IPS-20b (cell line): ENCODE data around the gene PYROXD2.
"Not testable (repeated sequence)": the region's sequence is repeated elsewhere in the genome, so short reads cannot be mapped to it uniquely, and the experiment has no call there.

Experiments used
- H3K27ac ChIP-seq: one replicate; pipeline ENCODE4 v1.5.1; 2013; ENCODE audit warnings: low read length
- H3K27me3 ChIP-seq: 2 replicates; pipeline ENCODE4 v1.6.1; 2013; ENCODE audit warnings: mild to moderate bottlenecking, low read length, inconsistent platforms; ENCODE audit not compliant: insufficient read depth
- H3K36me3 ChIP-seq: 2 replicates; pipeline ENCODE4 v1.6.1; 2013; ENCODE audit warnings: low read depth, mild to moderate bottlenecking, inconsistent platforms, low read length, moderate library complexity; ENCODE audit not compliant: insufficient read depth
- H3K4me1 ChIP-seq: 2 replicates; pipeline ENCODE4 v1.6.1; 2013; ENCODE audit warnings: mild to moderate bottlenecking, control low read depth, inconsistent platforms, low read length, moderate library complexity; ENCODE audit not compliant: insufficient read depth
- H3K4me3 ChIP-seq: 2 replicates; pipeline ENCODE4 v1.5.1; 2013; ENCODE audit warnings: mild to moderate bottlenecking, low read length, inconsistent platforms
- H3K9ac ChIP-seq: 2 replicates; pipeline ENCODE4 v1.6.1; 2013; ENCODE audit warnings: low read depth, mild to moderate bottlenecking, inconsistent platforms, low read length, moderate library complexity
- H3K9me3 ChIP-seq: 2 replicates; pipeline ENCODE4 v1.6.1; 2013; ENCODE audit warnings: mild to moderate bottlenecking, low read depth, low read length, inconsistent platforms; ENCODE audit not compliant: insufficient read depth

The PYROXD2 gene

DNA sequence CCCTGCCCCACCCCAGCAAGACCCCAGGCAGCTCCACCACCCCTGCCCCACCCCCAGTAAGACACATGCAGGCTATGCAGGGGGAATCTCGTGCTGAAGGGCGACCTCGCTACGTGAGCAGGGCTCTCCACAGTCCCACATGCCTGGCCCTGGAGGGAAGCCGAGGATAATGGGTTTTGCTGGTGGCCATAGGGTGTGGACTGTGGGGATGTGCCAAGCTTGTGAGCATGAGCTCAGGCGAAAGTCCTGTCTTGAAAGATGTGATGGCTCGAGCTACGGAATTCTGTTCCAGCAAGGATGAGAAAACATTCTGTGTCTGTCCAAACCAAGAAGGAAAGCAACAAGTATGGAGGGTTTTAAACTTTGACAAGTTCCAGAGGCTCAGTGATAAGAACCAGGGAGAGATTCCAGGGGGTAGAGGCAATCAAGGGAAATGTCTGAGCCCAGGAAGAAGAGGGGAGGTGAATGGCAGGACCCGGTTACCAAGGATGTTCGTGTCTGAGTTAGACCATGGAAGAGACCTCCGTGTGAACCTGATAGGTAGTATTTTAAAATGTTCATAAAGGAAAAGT, 63.1 kb downstream of the PYROXD2 start:
- H3K4me3 ChIP-seq: no peak overlapping the region
- no peak overlapping the region for H3K9ac ChIP-seq
- H3K27ac ChIP-seq: no peak overlapping the region
- H3K27me3 ChIP-seq: peaks cover 14% of the 10 kb centered on the region; the same call in 1 of the 2 replicates
- H3K9me3 ChIP-seq: peaks cover 7% of the 10 kb centered on the region; the same call in 1 of the 2 replicates
- no peaks in the 10 kb centered on the region for H3K36me3 ChIP-seq
- no peaks in the 10 kb centered on the region for H3K4me1 ChIP-seq

DNA sequence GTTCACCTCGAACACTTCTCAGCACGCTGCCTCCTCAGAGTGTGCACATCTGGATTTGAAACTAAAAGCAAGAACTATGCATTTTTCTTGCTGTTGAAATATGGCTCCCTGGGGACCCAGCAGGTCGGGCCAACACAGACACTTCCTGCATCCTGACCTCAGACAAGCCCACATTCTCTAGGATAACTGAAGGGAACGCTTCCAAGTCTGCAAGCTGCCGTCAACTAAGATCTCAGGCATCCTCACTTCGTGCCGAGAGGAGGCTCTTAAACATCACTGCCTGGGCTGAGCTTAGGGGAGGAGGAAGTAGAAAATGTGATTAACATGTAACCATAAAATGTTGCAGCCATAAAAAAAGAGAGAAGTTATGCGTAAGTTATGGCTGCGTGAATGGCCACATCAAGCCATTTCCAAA, 65.5 kb downstream of the PYROXD2 start:
- H3K27me3 ChIP-seq: peaks cover 14% of the 10 kb centered on the region; the same call in 1 of the 2 replicates
- H3K36me3 ChIP-seq: no peaks in the 10 kb centered on the region
- peaks cover 19% of the 10 kb centered on the region for H3K9me3 ChIP-seq
- no peak overlapping the region for H3K4me3 ChIP-seq
- no peaks in the 10 kb centered on the region for H3K4me1 ChIP-seq
- H3K9ac ChIP-seq: no peak overlapping the region
- no peak overlapping the region for H3K27ac ChIP-seq

DNA sequence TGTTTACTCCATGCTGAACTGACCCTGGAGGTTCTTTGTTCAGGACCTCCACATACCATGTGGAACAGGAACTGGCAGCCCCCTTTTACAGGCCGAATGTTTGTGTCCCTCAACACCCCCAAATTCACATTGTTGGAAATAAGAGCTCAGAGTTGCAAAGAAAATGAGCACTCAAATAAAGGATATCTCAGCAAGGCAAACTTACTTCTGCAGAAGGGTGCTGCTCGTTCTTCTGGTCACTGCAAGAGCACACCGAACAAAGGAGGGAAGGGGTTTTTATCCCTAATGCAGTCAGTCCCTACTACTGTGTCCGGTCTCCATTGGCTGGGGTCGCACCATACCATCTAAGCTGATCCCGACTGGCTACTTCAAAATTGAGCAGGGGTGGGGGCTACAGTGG, 68.1 kb downstream of the PYROXD2 start:
- Histone ChIP-seq H3K27ac (no peak overlapping the region), H3K36me3 (no peaks in the 10 kb centered on the region), H3K27me3 (no peaks in the 10 kb centered on the region), H3K4me1 (no peaks in the 10 kb centered on the region), H3K9me3 (peaks cover 19% of the 10 kb centered on the region), H3K9ac (no peak overlapping the region), H3K4me3 (no peak overlapping the region)

DNA sequence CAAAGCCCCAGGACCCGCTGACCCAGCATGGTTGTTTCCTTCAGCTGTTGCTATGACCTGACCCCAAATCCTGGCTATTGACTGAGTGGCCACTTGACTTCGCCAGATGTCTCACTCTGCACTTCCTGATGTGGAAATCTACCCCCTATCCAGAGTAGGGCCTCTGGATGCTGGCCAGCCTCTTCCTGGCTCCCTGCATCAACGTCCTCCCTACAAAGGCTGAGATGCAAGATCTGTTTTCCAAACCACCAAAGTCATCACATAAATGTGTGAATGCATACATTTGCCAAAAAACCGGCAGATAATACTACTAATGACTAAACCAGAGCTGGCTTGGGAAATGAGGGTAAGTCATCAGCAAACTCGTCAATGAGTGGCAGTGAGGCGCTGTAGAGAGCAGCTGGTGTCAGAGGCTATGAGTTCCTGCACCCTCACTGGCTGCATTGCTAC, 70.4 kb downstream of the PYROXD2 start:
- Histone ChIP-seq H3K27me3 (no peaks in the 10 kb centered on the region), H3K4me1 (no peaks in the 10 kb centered on the region), H3K36me3 (no peaks in the 10 kb centered on the region), H3K9ac (no peak overlapping the region), H3K4me3 (no peak overlapping the region), H3K27ac (no peak overlapping the region), H3K9me3 (peaks cover 19% of the 10 kb centered on the region)

DNA sequence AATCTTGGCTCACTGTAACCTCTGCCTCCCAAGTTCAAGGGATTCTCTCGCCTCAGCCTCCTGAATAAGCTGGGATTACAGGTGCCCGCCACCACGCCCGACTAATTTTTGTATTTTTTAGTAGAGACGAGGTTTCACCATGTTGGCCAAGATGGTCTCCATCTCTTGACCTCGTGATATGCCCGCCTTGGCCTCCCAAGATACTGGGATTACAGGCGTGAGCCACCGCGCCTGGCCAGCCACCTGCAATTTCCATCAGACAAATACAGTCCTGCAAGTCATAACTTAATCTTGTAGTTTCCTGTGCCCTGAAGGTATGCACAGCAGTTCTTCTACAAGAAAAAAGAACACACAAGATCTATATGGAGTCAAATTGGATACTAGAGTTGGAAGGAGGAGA, 73.3 kb downstream of the PYROXD2 start:
- not testable (repeated sequence) for H3K9ac ChIP-seq, H3K36me3 ChIP-seq, H3K27me3 ChIP-seq, H3K4me1 ChIP-seq, H3K27ac ChIP-seq, H3K4me3 ChIP-seq
- H3K9me3 ChIP-seq: peaks cover 10% of the 10 kb centered on the region

DNA sequence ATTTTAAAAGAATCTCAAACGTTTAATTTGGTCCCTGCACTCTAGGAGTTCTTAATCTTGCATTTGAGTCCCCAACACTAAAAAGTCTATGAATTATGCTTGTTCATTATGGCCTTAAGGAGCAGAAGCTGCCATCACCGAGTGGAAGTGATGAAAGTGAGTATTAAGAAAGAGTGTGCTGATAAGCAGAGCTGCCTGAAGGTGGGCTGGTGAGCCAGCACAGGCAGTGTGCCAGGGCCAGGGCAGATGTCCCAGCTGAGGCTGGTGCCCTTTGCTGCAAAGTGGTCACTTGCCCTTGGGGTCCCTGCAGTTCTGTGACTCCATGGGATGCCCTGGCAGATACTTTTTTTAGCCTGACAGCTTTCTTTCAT, 74.1 kb downstream of the PYROXD2 start:
- no peak overlapping the region for H3K27ac ChIP-seq
- H3K36me3 ChIP-seq: no peaks in the 10 kb centered on the region

DNA sequence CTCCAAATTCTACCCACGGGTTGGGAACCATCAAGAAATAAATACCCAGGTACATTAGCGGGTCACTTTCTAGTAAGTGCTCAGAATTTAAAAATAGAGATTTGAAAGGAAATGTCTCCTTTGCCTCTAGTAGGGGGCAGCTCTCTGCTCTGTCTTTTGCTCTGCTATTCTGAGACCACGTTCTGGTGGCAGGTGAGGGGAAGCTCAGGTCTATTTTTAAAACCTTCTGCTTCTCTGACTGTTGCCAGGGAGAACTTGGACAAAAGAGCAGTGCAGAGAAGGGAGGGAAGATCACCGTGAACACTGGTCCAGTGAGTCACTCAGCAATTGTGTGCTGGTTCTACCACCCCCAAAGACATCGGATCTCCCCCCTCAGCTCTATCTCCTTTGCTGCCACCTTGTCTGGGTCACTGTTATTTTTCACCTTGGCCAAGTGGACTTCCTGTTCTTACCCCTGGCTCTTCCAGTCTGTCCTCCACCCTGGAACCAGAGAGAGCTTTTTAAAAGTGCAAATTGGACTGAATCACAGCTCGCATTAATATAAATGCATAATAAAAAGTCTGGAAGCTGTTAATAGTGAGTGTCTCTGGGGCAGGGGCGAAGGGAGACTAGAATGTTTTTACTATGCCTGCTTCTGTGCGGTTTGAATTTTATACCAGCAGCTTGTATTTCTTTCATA, 74.6 kb downstream of the PYROXD2 start:
- Histone ChIP-seq H3K9ac (no peak overlapping the region), H3K27ac (no peak overlapping the region), H3K9me3 (no peaks in the 10 kb centered on the region), H3K27me3 (no peaks in the 10 kb centered on the region), H3K4me1 (no peaks in the 10 kb centered on the region), H3K36me3 (no peaks in the 10 kb centered on the region), H3K4me3 (no peak overlapping the region)

More for the DNA sequence above, 74.1 kb downstream of the PYROXD2 start:
- no peak overlapping the region for H3K4me3 ChIP-seq
- no peak overlapping the region for H3K9ac ChIP-seq
- H3K4me1 ChIP-seq: no peaks in the 10 kb centered on the region
- H3K9me3 ChIP-seq: peaks cover 3% of the 10 kb centered on the region; the same call in 1 of the 2 replicates
- no peaks in the 10 kb centered on the region for H3K27me3 ChIP-seq

DNA sequence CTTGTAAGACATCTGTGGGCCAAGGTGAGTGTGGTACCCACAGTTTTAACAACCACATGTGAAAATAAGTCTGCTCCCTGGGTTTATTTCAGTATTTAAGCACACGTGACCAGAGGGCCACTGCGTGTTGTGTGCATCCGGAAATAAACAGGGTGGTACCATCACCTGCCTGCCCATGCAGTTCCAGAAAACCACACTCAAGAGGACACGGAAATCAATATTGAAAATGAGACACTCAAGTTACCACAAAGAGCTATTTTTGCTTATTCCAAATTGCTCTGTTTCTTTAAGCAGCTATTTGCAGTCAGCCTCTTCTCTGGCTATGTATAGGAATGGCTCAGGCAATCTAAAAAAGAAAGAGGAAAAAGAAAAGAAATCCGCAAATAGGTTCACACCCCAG, 75.2 kb downstream of the PYROXD2 start:
- Histone ChIP-seq H3K27me3 (no peaks in the 10 kb centered on the region), H3K9me3 (no peaks in the 10 kb centered on the region), H3K36me3 (no peaks in the 10 kb centered on the region), H3K9ac (no peak overlapping the region), H3K4me3 (no peak overlapping the region), H3K27ac (no peak overlapping the region), H3K4me1 (no peaks in the 10 kb centered on the region)

DNA sequence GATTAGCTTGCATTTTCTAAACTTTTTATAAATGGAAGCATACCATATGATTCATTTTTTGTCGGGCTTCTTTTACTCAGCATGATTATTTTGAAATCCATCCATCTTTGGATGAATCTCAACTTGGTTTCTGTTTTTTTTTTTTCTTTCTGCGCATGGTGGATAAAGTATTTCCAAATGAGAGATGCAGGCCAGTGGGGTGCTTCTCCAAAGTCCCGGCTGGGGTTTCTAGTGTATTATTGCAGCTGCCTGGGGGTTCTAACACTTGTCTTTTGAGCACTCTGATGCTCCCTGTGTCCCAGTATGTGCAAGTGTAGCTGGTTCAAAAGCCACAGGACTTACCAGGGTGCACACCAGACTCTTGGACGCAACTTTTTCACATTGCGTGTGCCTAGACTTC, 76.1 kb downstream of the PYROXD2 start:
- Histone ChIP-seq H3K4me3 (no peak overlapping the region), H3K9ac (no peak overlapping the region), H3K4me1 (no peaks in the 10 kb centered on the region), H3K9me3 (no peaks in the 10 kb centered on the region), H3K36me3 (no peaks in the 10 kb centered on the region), H3K27me3 (no peaks in the 10 kb centered on the region), H3K27ac (no peak overlapping the region)

DNA sequence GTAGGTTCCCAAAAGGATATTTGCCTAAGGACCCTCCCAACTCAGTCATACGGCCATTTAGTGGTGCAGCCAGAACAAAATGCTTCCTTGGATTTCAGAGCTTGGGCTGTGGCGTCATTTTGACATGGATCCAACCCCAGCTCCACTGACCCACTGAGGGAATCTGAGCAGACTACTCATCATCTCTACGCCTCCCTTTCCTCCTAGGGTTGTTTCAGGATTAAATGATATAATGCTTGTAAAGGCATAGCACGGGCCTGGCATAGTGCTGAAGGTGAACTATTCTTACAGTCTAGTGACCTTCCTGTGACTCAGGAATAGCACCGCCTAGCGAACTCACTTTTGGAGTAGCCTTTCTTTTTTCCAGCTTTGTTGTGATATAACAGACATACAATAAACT, 76.7 kb downstream of the PYROXD2 start:
- no peaks in the 10 kb centered on the region for H3K36me3 ChIP-seq
- H3K9ac ChIP-seq: no peak overlapping the region
- no peaks in the 10 kb centered on the region for H3K4me1 ChIP-seq
- H3K9me3 ChIP-seq: no peaks in the 10 kb centered on the region
- H3K27me3 ChIP-seq: no peaks in the 10 kb centered on the region
- no peak overlapping the region for H3K4me3 ChIP-seq
- no peak overlapping the region for H3K27ac ChIP-seq

DNA sequence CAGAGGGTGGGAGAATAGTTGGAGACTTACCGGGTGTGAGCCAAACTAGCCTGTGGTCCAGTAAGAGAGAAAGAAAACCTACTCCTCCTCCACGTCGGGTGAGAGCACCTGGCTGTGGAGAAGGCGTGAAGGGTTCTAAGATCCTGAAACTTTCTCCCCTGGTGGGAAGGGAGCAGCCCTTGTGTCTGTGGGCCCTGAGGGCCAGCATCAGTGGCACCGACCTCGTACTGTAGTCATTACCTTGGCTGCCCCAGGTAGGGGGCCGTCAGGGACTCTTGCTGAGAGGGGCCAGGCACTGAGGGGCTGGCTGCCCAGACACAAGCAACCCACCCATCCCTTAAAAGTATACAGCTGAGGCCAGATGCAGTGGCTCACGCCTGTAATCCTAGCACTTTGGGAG, 77.5 kb downstream of the PYROXD2 start:
- no peak overlapping the region for H3K27ac ChIP-seq
- no peak overlapping the region for H3K9ac ChIP-seq
- H3K9me3 ChIP-seq: no peaks in the 10 kb centered on the region
- H3K4me1 ChIP-seq: no peaks in the 10 kb centered on the region
- no peaks in the 10 kb centered on the region for H3K27me3 ChIP-seq
- H3K36me3 ChIP-seq: no peaks in the 10 kb centered on the region
- no peak overlapping the region for H3K4me3 ChIP-seq
